ACC112 (cell line): Measurements from ENCODE around the gene MICA.
"Not testable (repeated sequence)": the region's sequence is repeated elsewhere in the genome, so short reads cannot be mapped to it uniquely, and the experiment has no call there.

ENCODE experiments used
- H2AFZ ChIP-seq: fragments of 200-600 bp; sonication (generic); one replicate; pipeline ENCODE4 v1.6.0; 2017; ENCODE audit warnings: antibody characterized with exemption, low read length; ENCODE audit not compliant: unreplicated experiment
- H3K27ac ChIP-seq: fragments of 200-600 bp; sonication (generic); 2 replicates; pipeline ENCODE4 v1.5.1; 2014; ENCODE audit warnings: low read depth, mild to moderate bottlenecking, antibody characterized with exemption, low read length, moderate library complexity
- H3K27me3 ChIP-seq: fragments of 200-600 bp; sonication (generic); 2 replicates; pipeline ENCODE4 v1.6.1; 2014; ENCODE audit warnings: mild to moderate bottlenecking, antibody characterized with exemption, low read length, moderate library complexity, mixed read lengths; ENCODE audit not compliant: insufficient read depth
- H3K36me3 ChIP-seq: fragments of 200-600 bp; sonication (generic); 2 replicates; pipeline ENCODE4 v1.6.1; 2016; ENCODE audit warnings: mild to moderate bottlenecking, antibody characterized with exemption, low read length, moderate library complexity, mixed read lengths; ENCODE audit not compliant: insufficient read depth
- H3K4me1 ChIP-seq: fragments of 200-600 bp; sonication (generic); one replicate; pipeline ENCODE4 v1.6.1; 2016; ENCODE audit warnings: low read length, mixed read lengths; ENCODE audit not compliant: insufficient read depth, unreplicated experiment, control insufficient read depth
- H3K4me3 ChIP-seq: fragments of 200-600 bp; sonication (generic); 2 replicates; pipeline ENCODE4 v1.5.1; 2014; ENCODE audit warnings: mild to moderate bottlenecking, low read depth, low read length
- H3K79me2 ChIP-seq: fragments of 200-600 bp; sonication (generic); one replicate; pipeline ENCODE4 v1.6.0; 2016; ENCODE audit warnings: low read length; ENCODE audit not compliant: control insufficient read depth, unreplicated experiment, insufficient read depth

Gene MICA

GRCh38 chr6:31435051-31435450 lies 31.7 kb downstream of the MICA start:
- H3K4me1 ChIP-seq, H3K27ac ChIP-seq, H2AFZ ChIP-seq, H3K27me3 ChIP-seq, H3K4me3 ChIP-seq, H3K79me2 ChIP-seq, H3K36me3 ChIP-seq: not testable (repeated sequence)

GRCh38 chr6:31438222-31438621 lies 34.8 kb downstream of the MICA start:
- Histone ChIP-seq H2AFZ (no peak overlapping the region), H3K27ac (no peak overlapping the region), H3K27me3 (peaks cover 7% of the 10 kb centered on the region; the same call in 1 of the 2 replicates), H3K4me1 (no peaks in the 10 kb centered on the region), H3K36me3 (no peaks in the 10 kb centered on the region), H3K4me3 (no peak overlapping the region), H3K79me2 (no peaks in the 10 kb centered on the region)

DNA sequence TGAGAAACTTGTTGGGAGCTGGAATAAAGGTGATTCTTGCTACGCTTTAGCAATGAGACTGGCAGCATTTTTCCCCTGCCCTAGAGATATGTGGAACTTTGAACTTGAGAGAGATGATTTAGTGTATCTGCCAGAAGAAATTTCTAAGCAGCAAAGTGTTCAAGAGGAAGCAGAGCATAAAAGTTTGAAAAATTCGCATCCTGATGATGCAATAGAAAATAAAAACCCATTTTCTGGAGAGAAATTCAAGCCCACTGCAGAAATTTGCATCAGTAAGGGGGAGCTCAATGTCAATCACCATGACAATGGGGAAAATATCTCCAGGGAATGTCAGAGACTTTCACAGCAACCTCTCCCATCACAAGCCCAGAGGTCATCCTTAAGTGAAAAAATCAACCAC lies 35.3 kb downstream of the MICA start:
- no peaks in the 10 kb centered on the region for H3K36me3 ChIP-seq
- no peak overlapping the region for H3K27ac ChIP-seq
- no peaks in the 10 kb centered on the region for H3K79me2 ChIP-seq
- H2AFZ ChIP-seq = no peak overlapping the region
- H3K4me1 ChIP-seq = no peaks in the 10 kb centered on the region
- no peak overlapping the region for H3K4me3 ChIP-seq
- peaks cover 7% of the 10 kb centered on the region; the same call in 1 of the 2 replicates for H3K27me3 ChIP-seq

- Histone ChIP-seq H3K79me2 (no peaks in the 10 kb centered on the region), H3K4me3 (peak overlapping the region; percentile 42), H3K27ac (no peak overlapping the region), H2AFZ (no peak overlapping the region), H3K27me3 (peaks cover 2% of the 10 kb centered on the region; the same call in 1 of the 2 replicates), H3K4me1 (no peaks in the 10 kb centered on the region), H3K36me3 (no peaks in the 10 kb centered on the region)
Observed at GRCh38 chr6:31441365-31442267, 38.2 kb downstream of the MICA start.

DNA sequence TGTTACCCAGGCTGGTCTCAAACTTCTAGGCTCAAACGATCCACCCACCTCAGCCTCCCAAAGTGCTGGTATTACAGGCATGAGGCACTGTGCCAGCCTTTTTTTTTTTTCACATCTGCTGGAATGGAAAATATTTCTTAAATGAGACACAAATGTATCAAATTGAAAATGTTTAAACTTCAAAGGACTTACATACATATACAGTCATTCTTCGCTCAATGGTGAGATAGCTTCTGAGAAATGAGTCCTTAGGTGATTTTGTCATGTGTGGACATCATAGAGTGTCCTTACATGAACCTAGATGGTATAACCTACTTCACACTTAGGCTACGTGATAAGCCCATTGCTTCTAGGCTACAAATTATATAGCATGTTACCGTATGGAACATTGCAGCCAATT lies 43.1 kb downstream of the MICA start:
- no peak overlapping the region for H3K4me3 ChIP-seq
- no peaks in the 10 kb centered on the region for H3K79me2 ChIP-seq
- no peak overlapping the region for H2AFZ ChIP-seq
- H3K36me3 ChIP-seq = no peaks in the 10 kb centered on the region
- no peak overlapping the region for H3K27ac ChIP-seq
- H3K27me3 ChIP-seq = peaks cover 20% of the 10 kb centered on the region
- H3K4me1 ChIP-seq = no peaks in the 10 kb centered on the region

DNA sequence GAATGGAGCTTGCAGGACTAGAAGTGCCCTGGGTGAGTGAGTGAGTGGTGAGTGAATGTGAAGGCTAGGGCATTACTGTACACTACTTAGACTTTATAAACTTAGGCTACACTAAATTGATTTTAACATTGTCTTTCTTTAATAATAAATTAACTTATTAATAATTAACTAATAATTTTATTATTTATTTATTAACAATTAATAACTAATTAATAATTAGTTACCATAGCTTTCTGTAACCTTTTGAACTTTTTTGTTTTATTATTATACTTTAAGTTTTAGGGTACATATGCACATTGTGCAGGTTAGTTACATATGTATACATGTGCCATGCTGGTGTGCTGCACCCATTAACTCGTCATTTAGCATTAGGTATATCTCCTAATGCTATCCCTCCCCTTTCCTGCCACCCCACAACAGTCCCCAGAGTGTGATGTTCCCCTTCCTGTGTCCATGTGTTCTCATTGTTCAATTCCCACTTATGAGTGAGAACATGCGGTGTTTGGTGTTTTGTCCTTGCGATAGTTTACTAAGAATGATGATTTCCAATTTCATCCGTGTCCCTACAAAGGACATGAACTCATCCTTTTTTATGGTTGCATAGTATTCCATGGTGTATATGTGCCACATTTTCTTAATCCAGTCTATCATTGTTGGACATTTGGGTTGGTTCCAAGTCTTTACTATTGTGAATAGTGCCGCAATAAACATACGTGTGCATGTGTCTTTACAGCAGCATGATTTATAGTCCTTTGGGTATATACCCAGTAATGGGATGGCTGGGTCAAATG lies 43.8 kb downstream of the MICA start:
- H3K27me3 ChIP-seq = peaks cover 20% of the 10 kb centered on the region
- not testable (repeated sequence) for H3K4me3 ChIP-seq, H3K79me2 ChIP-seq, H3K4me1 ChIP-seq, H2AFZ ChIP-seq, H3K27ac ChIP-seq, H3K36me3 ChIP-seq

DNA sequence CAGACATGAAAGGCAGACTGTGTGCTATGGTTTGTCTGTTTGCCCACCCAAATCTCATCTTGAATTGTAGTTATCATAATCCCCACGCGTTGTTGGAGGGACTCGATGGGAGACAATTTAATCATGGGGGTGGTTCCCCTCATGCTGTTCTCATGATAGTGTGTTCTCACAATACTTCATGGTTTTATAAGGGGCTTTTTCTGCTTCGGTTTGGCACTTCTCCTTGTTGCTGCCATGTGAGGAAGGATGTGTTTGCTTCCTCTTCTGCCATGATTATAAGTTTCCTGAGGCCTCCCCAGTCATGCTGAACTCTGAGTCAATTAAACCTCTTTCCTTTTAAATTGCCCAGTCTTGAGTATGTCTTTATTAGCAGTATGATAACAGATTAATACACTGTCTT lies 47.4 kb downstream of the MICA start:
- Histone ChIP-seq H2AFZ (no peak overlapping the region), H3K27ac (no peak overlapping the region), H3K4me1 (no peaks in the 10 kb centered on the region), H3K4me3 (no peak overlapping the region), H3K79me2 (no peaks in the 10 kb centered on the region), H3K27me3 (peaks cover 20% of the 10 kb centered on the region), H3K36me3 (no peaks in the 10 kb centered on the region)

GRCh38 chr6:31452859-31453258 lies 49.5 kb downstream of the MICA start:
- Histone ChIP-seq H3K4me1 (no peaks in the 10 kb centered on the region), H3K4me3 (no peak overlapping the region), H3K36me3 (no peaks in the 10 kb centered on the region), H3K79me2 (no peaks in the 10 kb centered on the region), H3K27ac (no peak overlapping the region), H2AFZ (no peak overlapping the region), H3K27me3 (peaks cover 20% of the 10 kb centered on the region)

DNA sequence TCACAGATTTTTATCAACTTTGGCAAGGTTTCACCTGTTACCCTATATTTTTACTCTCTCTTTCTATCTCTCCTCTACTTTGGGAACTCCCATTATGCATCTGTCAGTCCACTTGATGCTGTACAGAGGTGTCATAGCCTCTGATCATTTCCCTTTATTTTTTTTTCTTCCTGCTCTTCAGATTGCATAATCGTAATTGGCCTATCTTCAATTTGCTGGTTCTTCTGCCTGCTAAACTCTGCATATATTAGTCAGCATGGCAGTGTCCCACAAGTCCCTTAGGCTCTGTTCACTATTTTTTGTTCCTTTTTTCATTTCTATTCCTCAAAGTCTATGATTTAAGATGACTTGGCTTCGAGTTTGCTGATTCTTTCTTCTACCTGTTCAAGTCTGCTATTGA lies 49.9 kb downstream of the MICA start:
- no peak overlapping the region for H2AFZ ChIP-seq
- no peak overlapping the region for H3K4me3 ChIP-seq
- H3K4me1 ChIP-seq = no peaks in the 10 kb centered on the region
- H3K79me2 ChIP-seq = no peaks in the 10 kb centered on the region
- H3K27ac ChIP-seq = no peak overlapping the region
- H3K27me3 ChIP-seq = peaks cover 20% of the 10 kb centered on the region
- no peaks in the 10 kb centered on the region for H3K36me3 ChIP-seq

DNA sequence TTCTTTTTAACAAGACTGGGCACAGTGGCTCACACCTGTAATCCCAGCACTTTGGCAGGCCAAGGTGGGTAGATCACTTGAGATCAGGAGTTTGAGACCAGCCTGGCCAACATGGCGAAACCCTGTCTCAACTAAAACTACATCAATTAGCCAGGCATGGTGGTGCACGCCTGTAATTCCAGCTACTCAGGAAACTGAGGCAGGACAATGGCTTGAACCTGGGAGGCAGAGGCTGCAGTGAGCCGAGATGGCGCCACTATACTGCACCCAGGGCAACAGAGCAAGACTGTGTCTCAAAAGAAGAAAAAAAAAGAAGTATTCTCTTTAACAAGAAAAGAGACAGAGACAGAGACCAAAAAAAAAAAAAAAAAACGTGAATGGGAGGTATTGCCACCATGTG lies 56.5 kb downstream of the MICA start:
- not testable (repeated sequence) for H3K27ac ChIP-seq, H3K36me3 ChIP-seq, H3K79me2 ChIP-seq, H3K27me3 ChIP-seq, H3K4me3 ChIP-seq, H2AFZ ChIP-seq
- H3K4me1 ChIP-seq = peaks cover 16% of the 10 kb centered on the region
